ENCODE data around the gene PPFIA3. TPM values are rescaled to one million over a fixed set of nuclear protein-coding genes. Genes with fewer than 3 reads are reported as not detected.

Gene PPFIA3
- total and polyA plus RNA-seq, 2 of the 4 experiments (the other 2 are of a cell fraction): 0.90 to 2.4 TPM

- Histone ChIP-seq H3K4me3 (ENCODE audit: insufficient read depth, low read depth, low read length) (peak overlapping the region; percentile 45), H3K79me1 (ENCODE audit: low read depth in 1 of 2, low read length in 2 of 2) (0 out of 4 replicates have a peak, but pooled peaks cover 0 to 7% of the 10 kb centered on the region in 2 experiments), H4K91ac (ENCODE audit: insufficient read depth, low read depth, low read length) (no peak overlapping the region; the same call in 1 of the 2 replicates), H3K27ac (ENCODE audit: insufficient read depth, low read length) (no peak overlapping the region), H2BK20ac (ENCODE audit: low read depth, low read length) (no peak overlapping the region), H2AK9ac (replicated peaks; ENCODE audit: low read depth, low read length, poor library complexity) (peak overlapping the region; percentile 75), H3K4me1 (ENCODE audit: control insufficient read depth, insufficient read depth, low read length) (peaks cover 12% of the 10 kb centered on the region), H4K5ac (ENCODE audit: low read depth, low read length) (peak overlapping the region; percentile 99), H2BK15ac (ENCODE audit: low read depth, low read length) (peak overlapping the region; percentile 96; the same call in 2 of the 3 replicates), H3K9ac (ENCODE audit: low read depth, low read length) (peak overlapping the region; percentile 48), H2BK5ac (ENCODE audit: low read depth, low read length, poor library complexity, severe bottlenecking) (no peak overlapping the region), H3K4ac (ENCODE audit: low read depth, low read length) (peak overlapping the region; percentile 65; the same call in 1 of the 2 replicates), H3K9me3 (ENCODE audit: control insufficient read depth, insufficient read depth, low read length) (no peaks in the 10 kb centered on the region), H3K4me2 (ENCODE audit: low read depth, low read length) (peak overlapping the region; percentile 87), H3K36me3 (ENCODE audit: control insufficient read depth, insufficient read depth, low read length) (no peaks in the 10 kb centered on the region), H4K20me1 (ENCODE audit: insufficient read depth, low read length) (no peaks in the 10 kb centered on the region), H3K27me3 (ENCODE audit: control insufficient read depth, insufficient read depth, low read length) (no peaks in the 10 kb centered on the region), H3K56ac (ENCODE audit: extremely low read depth, insufficient read depth, low read length) (no peak overlapping the region; the same call in 1 of the 2 replicates), H2AFZ (replicated peaks; ENCODE audit: low read length, poor library complexity) (peak overlapping the region; percentile 94), H2AK5ac (ENCODE audit: low read depth, low read length) (peak overlapping the region; percentile 87), H4K8ac (ENCODE audit: low read depth in 2 of 2, low read length in 2 of 2) (peak overlapping the region; percentile 80 to 96; a peak in 3 of 4 replicates), H2BK120ac (ENCODE audit: low read depth, low read length) (no peak overlapping the region), H3K18ac (ENCODE audit: low read depth, low read length) (peak overlapping the region; percentile 63; the same call in 1 of the 2 replicates), H3K14ac (replicated peaks; ENCODE audit: low read depth, low read length) (peak overlapping the region; percentile 40), H3K9me1 (ENCODE audit: insufficient read depth, low read length) (no peaks in the 10 kb centered on the region), H3K23ac (ENCODE audit: low read depth, low read length) (no peak overlapping the region)
- in situ Hi-C loops (cut with MboI; ENCODE audit: low sequenced_read_pairs) (no loop called here), dilution Hi-C loops (cut with HindIII; ENCODE audit: low sequenced_read_pairs, unreplicated experiment) (no loop called here), intact Hi-C loops (cut with micrococcal nuclease) (loop anchor here (1.0 kb wide), 2 partner anchors 47 to 70 kb away; no protein-coding TSS in a partner anchor)
- ChIA-PET POLR2A (ENCODE audit: unreplicated experiment) (no interaction called here), CTCF (interaction anchor here (0.6 to 2.0 kb wide), 8 partner anchors 9 to 175 kb away, joined by 3 to 10 read pairs (median 3); partner anchors contain the start of gene LIN7B)
- WGBS, 2 experiments (ENCODE audit: extremely low coverage in 2 of 2, insufficient read length in 1 of 2): 11% methylated on average over 5 of the region's 30 CpGs; no CpG with 5 or more reads in 1 of the 2 experiments
- DNase-seq: peak; percentile 71
- ATAC-seq (ENCODE audit: low read depth): peak; percentile 26
- BruUV-seq (replicated peaks): no TSS peak
- TF ChIP-seq CHD1 (IDR thresholded peaks at IDR 0.05; ENCODE audit: low read depth, low read length) (no peak), SMC3 (IDR thresholded peaks at IDR 0.05; ENCODE audit: low read depth, low read length) (peak; percentile 63), RFX5 (IDR thresholded peaks at IDR 0.05; ENCODE audit: low read depth, low read length) (no peak), MAFK (IDR thresholded peaks at IDR 0.05; ENCODE audit: low read depth, low read length) (no peak), RCOR1 (IDR thresholded peaks at IDR 0.05; ENCODE audit: insufficient replicate concordance, low read length) (no peak), RAD21 (IDR thresholded peaks at IDR 0.05; ENCODE audit: low read length) (peak; percentile 62), FOS (IDR thresholded peaks at IDR 0.05; ENCODE audit: low read depth, low read length) (no peak), NFE2L2 (IDR thresholded peaks at IDR 0.05; ENCODE audit: low read depth, low read length) (no peak), MXI1 (IDR thresholded peaks at IDR 0.05; ENCODE audit: borderline replicate concordance, low read depth, low read length) (peak; percentile 59; the same call in 1 of the 2 replicates), BHLHE40 (IDR thresholded peaks at IDR 0.05; ENCODE audit: low read depth, low read length) (peak; percentile 86), MAZ (IDR thresholded peaks at IDR 0.05; ENCODE audit: borderline replicate concordance, low read depth, low read length) (no peak), CEBPB (IDR thresholded peaks at IDR 0.05; ENCODE audit: low read depth, low read length) (no peak), POLR2A (IDR thresholded peaks at IDR 0.05; ENCODE audit: low read depth, low read length) (no peak)
- TF ChIP-seq, protein P1, sequence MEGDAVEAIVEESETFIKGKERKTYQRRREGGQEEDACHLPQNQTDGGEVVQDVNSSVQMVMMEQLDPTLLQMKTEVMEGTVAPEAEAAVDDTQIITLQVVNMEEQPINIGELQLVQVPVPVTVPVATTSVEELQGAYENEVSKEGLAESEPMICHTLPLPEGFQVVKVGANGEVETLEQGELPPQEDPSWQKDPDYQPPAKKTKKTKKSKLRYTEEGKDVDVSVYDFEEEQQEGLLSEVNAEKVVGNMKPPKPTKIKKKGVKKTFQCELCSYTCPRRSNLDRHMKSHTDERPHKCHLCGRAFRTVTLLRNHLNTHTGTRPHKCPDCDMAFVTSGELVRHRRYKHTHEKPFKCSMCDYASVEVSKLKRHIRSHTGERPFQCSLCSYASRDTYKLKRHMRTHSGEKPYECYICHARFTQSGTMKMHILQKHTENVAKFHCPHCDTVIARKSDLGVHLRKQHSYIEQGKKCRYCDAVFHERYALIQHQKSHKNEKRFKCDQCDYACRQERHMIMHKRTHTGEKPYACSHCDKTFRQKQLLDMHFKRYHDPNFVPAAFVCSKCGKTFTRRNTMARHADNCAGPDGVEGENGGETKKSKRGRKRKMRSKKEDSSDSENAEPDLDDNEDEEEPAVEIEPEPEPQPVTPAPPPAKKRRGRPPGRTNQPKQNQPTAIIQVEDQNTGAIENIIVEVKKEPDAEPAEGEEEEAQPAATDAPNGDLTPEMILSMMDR (conservative IDR thresholded peaks at IDR 0.05; ENCODE audit: low read depth, low read length): peak; percentile 78
- TF ChIP-seq, protein P2, sequence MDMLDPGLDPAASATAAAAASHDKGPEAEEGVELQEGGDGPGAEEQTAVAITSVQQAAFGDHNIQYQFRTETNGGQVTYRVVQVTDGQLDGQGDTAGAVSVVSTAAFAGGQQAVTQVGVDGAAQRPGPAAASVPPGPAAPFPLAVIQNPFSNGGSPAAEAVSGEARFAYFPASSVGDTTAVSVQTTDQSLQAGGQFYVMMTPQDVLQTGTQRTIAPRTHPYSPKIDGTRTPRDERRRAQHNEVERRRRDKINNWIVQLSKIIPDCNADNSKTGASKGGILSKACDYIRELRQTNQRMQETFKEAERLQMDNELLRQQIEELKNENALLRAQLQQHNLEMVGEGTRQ (IDR thresholded peaks at IDR 0.05; ENCODE audit: low read depth, low read length): no peak
These were observed 26.4 kb downstream of the PPFIA3 start for GRCh38 chr19:49145573-49146407.
